ENCODE measurements around the gene SHISAL2B. TPM values are rescaled to one million over a fixed set of nuclear protein-coding genes. Genes with fewer than 3 reads are reported as not detected.
"Not testable (repeated sequence)": the region's sequence is repeated elsewhere in the genome, so short reads cannot be mapped to it uniquely, and the experiment has no call there.

Gene SHISAL2B
- total RNA-seq, 4 donors from 2014 or later = not detected

GRCh38 chr5:64654561-64654938 is 35.8 kb upstream of the SHISAL2B start:
- H3K36me3 ChIP-seq = no peaks in the 10 kb centered on the region
- H3K27me3 ChIP-seq = no peaks in the 10 kb centered on the region
- TF ChIP-seq, protein P1, sequence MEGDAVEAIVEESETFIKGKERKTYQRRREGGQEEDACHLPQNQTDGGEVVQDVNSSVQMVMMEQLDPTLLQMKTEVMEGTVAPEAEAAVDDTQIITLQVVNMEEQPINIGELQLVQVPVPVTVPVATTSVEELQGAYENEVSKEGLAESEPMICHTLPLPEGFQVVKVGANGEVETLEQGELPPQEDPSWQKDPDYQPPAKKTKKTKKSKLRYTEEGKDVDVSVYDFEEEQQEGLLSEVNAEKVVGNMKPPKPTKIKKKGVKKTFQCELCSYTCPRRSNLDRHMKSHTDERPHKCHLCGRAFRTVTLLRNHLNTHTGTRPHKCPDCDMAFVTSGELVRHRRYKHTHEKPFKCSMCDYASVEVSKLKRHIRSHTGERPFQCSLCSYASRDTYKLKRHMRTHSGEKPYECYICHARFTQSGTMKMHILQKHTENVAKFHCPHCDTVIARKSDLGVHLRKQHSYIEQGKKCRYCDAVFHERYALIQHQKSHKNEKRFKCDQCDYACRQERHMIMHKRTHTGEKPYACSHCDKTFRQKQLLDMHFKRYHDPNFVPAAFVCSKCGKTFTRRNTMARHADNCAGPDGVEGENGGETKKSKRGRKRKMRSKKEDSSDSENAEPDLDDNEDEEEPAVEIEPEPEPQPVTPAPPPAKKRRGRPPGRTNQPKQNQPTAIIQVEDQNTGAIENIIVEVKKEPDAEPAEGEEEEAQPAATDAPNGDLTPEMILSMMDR (IDR thresholded peaks at IDR 0.05) = no peak
- TF ChIP-seq POLR2A (IDR thresholded peaks at IDR 0.05) = no peak
- no peak overlapping the region for H3K4me3 ChIP-seq
- H3K27ac ChIP-seq = no peak overlapping the region
- H3K4me1 ChIP-seq = no peaks in the 10 kb centered on the region
- no peaks in the 10 kb centered on the region for H3K9me3 ChIP-seq
- no peak for DNase-seq

GRCh38 chr5:64655596-64655995 is 34.7 kb upstream of the SHISAL2B start:
- Histone ChIP-seq H3K27ac (no peak overlapping the region), H3K4me1 (no peaks in the 10 kb centered on the region), H3K36me3 (no peaks in the 10 kb centered on the region), H3K4me3 (no peak overlapping the region), H3K9me3 (no peaks in the 10 kb centered on the region), H3K27me3 (no peaks in the 10 kb centered on the region)
- no peak for DNase-seq
- TF ChIP-seq POLR2A (IDR thresholded peaks at IDR 0.05) = no peak
- TF ChIP-seq, protein P1 (IDR thresholded peaks at IDR 0.05) = no peak

DNA sequence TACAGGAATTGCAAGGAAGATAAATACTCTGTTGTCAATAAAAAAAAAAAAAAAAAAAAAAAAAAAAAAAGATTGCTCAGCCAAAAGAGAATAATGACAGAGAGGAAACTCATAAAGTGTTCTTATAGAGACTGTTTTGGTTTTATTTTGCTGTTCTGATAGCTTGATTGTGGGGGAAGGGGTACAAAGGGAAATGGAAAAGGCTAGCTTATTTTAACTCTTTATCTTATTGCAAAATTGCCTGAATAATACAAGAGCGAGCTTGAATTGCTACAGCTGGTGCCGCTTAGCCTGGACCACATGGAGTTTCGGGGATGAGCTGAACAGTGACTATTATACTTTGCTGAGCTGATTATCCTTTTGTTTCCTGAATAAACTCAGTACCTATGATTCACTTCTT is 31.0 kb upstream of the SHISAL2B start:
- Histone ChIP-seq H3K4me1 (no peaks in the 10 kb centered on the region), H3K4me3 (no peak overlapping the region), H3K9me3 (no peaks in the 10 kb centered on the region), H3K36me3 (no peaks in the 10 kb centered on the region), H3K27me3 (no peaks in the 10 kb centered on the region), H3K27ac (no peak overlapping the region)
- no peak for TF ChIP-seq POLR2A (IDR thresholded peaks at IDR 0.05)
- TF ChIP-seq, protein P1 (IDR thresholded peaks at IDR 0.05) = no peak
- no peak for DNase-seq

DNA sequence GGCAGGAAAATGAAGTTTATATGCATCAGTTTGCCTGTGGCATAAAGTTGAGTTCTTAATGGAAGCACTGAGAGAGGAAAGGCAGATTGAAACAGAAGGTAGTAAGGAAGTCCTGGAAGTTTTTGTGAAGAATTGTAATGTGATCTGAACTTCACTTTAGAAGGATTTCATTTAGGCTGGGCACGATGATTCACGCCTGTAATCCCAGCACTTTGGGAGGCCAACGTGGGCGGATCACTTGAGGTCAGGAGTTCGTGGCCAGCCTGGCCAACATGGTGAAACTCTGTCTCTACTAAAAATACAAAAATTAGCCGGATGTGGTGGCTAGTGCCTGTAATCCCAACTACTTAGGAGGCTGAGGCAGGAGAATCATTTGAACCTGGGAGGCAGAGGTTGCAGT is 27.1 kb upstream of the SHISAL2B start:
- not testable (repeated sequence) for H3K4me3 ChIP-seq

DNA sequence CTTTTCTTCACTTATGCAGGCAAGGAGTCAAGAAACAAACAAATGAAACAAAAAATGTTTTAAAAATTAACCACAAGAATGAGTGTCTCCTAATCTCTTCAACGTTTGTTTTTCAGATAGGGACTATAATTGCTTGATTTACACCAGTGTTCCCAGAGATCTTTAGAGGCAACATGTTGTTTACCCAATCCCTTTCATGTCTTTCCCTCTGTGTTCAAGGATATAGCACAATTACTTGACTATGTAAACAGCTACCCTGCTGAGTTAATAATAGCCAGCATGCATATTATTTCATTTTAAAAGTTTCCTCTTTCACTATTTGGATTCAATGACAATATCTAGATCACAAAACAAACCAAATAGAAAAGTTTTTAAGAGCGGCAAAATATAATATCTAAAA is 25.1 kb upstream of the SHISAL2B start:
- Histone ChIP-seq H3K9me3 (no peaks in the 10 kb centered on the region), H3K4me3 (no peak overlapping the region), H3K27ac (no peak overlapping the region), H3K27me3 (no peaks in the 10 kb centered on the region), H3K36me3 (no peaks in the 10 kb centered on the region), H3K4me1 (no peaks in the 10 kb centered on the region)
- no peak for DNase-seq
- TF ChIP-seq, protein P1 (IDR thresholded peaks at IDR 0.05) = no peak
- no peak for TF ChIP-seq POLR2A (IDR thresholded peaks at IDR 0.05)

More for the DNA sequence above, 27.1 kb upstream of the SHISAL2B start:
- H3K27me3 ChIP-seq, H3K9me3 ChIP-seq, H3K4me1 ChIP-seq, H3K27ac ChIP-seq, DNase-seq, H3K36me3 ChIP-seq: not testable (repeated sequence)

- H3K4me3 ChIP-seq = no peak overlapping the region
- DNase-seq = no peak
- no peaks in the 10 kb centered on the region for H3K36me3 ChIP-seq
- H3K4me1 ChIP-seq = no peaks in the 10 kb centered on the region
- H3K9me3 ChIP-seq = no peaks in the 10 kb centered on the region
- no peaks in the 10 kb centered on the region for H3K27me3 ChIP-seq
- H3K27ac ChIP-seq = no peak overlapping the region
- TF ChIP-seq POLR2A (IDR thresholded peaks at IDR 0.05) = no peak
- TF ChIP-seq, protein P1 (IDR thresholded peaks at IDR 0.05) = no peak
Measured at GRCh38 chr5:64666078-64666477, 24.2 kb upstream of the SHISAL2B start.

Measured in Peyer's patch (tissue), 4 donors.